ENCODE measurements around the gene LYZL1.
"Not testable (repeated sequence)": the region's sequence is repeated elsewhere in the genome, so short reads cannot be mapped to it uniquely, and the experiment has no call there.

The LYZL1 gene

DNA sequence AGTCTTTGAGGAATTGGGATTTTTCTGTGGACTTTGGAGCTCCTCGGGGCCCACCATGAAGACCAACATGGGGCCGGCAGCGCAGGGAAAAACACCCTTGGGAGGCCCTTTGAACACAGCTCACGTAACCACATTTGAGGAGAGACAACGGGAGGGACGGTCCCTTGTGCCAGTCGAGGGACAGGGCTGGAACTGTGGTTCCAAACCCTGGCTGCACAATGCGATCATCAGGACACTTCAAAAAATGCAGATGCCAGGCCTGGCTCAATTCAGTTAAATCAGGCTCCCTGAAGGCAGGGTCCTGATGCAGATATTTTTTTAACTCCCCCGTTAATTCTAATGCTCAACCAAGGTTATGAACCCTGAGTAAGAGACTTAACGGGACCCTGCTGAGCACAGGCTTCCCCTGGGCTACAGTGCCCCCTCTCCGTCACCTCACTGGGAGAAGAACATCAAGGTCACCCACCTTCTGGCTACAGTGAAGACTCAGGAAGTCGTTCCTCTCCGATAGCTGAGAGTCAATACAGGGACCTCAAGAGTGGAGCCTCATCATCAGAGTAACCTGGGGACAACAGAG lies 30.4 kb downstream of the LYZL1 start:
- no peak for DNase-seq (ENCODE audit: low spot score)
- no peak for TF ChIP-seq CTCF (IDR thresholded peaks at IDR 0.05; ENCODE audit: extremely low read depth, missing control alignments)

GRCh38 chr10:29320680-29321121 lies 31.8 kb downstream of the LYZL1 start:
- DNase-seq (ENCODE audit: low spot score) = not testable (repeated sequence)

- DNase-seq (ENCODE audit: low spot score) = no peak
- TF ChIP-seq CTCF (IDR thresholded peaks at IDR 0.05; ENCODE audit: extremely low read depth, missing control alignments) = no peak
These were observed 32.8 kb downstream of the LYZL1 start for GRCh38 chr10:29321656-29322055.

GRCh38 chr10:29322918-29323317 lies 34.0 kb downstream of the LYZL1 start:
- TF ChIP-seq CTCF (IDR thresholded peaks at IDR 0.05; ENCODE audit: extremely low read depth, missing control alignments) = no peak
- no peak for DNase-seq (ENCODE audit: low spot score)

- no peak for DNase-seq (ENCODE audit: low spot score)
- no peak for TF ChIP-seq CTCF (IDR thresholded peaks at IDR 0.05; ENCODE audit: extremely low read depth, missing control alignments)
These were observed 34.5 kb downstream of the LYZL1 start for GRCh38 chr10:29323367-29323766.

DNA sequence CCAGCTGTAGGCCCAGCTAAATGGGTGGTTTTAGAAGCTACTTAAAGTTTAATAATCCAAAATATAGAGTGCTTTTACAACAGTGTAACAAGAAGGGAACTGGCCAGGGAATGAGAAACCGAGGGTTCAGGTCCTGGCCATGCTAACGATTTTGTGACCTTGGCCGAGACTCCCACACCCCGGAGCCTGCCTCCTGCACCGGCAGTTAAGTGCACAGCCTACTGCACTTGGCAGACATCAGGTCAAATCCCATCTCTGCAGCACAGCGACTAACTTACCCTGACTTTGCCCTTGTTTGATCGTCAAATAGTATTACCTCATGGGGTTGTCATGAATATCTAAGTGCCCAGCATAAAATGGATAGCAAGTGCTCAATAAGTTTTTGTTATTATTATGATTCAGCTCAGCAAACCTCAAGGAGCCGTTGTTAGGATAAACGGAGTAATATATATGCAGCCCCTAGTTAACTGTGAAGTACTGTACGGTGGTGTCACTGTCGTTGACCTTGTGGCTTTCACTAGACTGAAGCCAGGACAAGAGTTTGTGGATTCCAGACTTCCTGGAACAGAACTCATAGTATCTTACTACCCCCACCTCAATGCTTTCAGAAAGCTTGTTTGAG lies 35.5 kb downstream of the LYZL1 start:
- TF ChIP-seq CTCF (IDR thresholded peaks at IDR 0.05; ENCODE audit: extremely low read depth, missing control alignments) = no peak
- no peak for DNase-seq (ENCODE audit: low spot score)

- no peak for TF ChIP-seq CTCF (IDR thresholded peaks at IDR 0.05; ENCODE audit: extremely low read depth, missing control alignments)
- DNase-seq (ENCODE audit: low spot score) = no peak
These were observed 37.4 kb downstream of the LYZL1 start for GRCh38 chr10:29326299-29326698.
